ENCODE measurements around the gene PXDC1.

- TF ChIP-seq CTCF (conservative IDR thresholded peaks at IDR 0.05; ENCODE audit: low read length), result no peak
- TF ChIP-seq EZH2phosphoT487 (IDR thresholded peaks at IDR 0.05; ENCODE audit: borderline replicate concordance), result no peak
Observed at GRCh38 chr6:3770023-3770720, 18.7 kb upstream of the PXDC1 start.

All from Loucy (cell line).